SW480 (cell line): ENCODE data around the gene ATR.
"Not testable (repeated sequence)": the region's sequence is repeated elsewhere in the genome, so short reads cannot be mapped to it uniquely, and the experiment has no call there.

Experiments
- DNase-seq: peaks from one replicate; pipeline ENCODE4 v3.0.0-alpha.2; 2016; ENCODE audit warnings: low spot score

The ATR gene

GRCh38 chr3:142578329-142579223 lies at the start of gene ATR:
ATR (minus strand) TSS chr3:142578733; CDS start chr3:142578704, 29 bp downstream.
- peak; percentile 97 for DNase-seq

- no peak for DNase-seq
These were observed 48.4 kb upstream of the ATR start for GRCh38 chr3:142626971-142627370.

- DNase-seq: no peak
These were observed 46.6 kb upstream of the ATR start for GRCh38 chr3:142625153-142625440.

GRCh38 chr3:142624341-142625152 lies 46.0 kb upstream of the ATR start:
- DNase-seq: no peak

- DNase-seq: no peak
These were observed 44.7 kb upstream of the ATR start for GRCh38 chr3:142623194-142623593.

- DNase-seq: no peak
These were observed 43.9 kb upstream of the ATR start for GRCh38 chr3:142622405-142622804.

GRCh38 chr3:142618917-142619461 lies 40.5 kb upstream of the ATR start:
- peak; percentile 76 for DNase-seq

GRCh38 chr3:142615171-142615570 lies 36.6 kb upstream of the ATR start:
- no peak for DNase-seq

- DNase-seq: no peak
These were observed 35.6 kb upstream of the ATR start for GRCh38 chr3:142614059-142614626.

- no peak for DNase-seq
These were observed 35.0 kb upstream of the ATR start for GRCh38 chr3:142613491-142613890.

- no peak for DNase-seq
These were observed 32.7 kb upstream of the ATR start for GRCh38 chr3:142611206-142611605.

GRCh38 chr3:142609136-142609535 lies 30.6 kb upstream of the ATR start:
- DNase-seq: no peak

- DNase-seq: no peak
These were observed 30.1 kb upstream of the ATR start for GRCh38 chr3:142608631-142609030.

GRCh38 chr3:142604940-142605339 lies 26.4 kb upstream of the ATR start:
- DNase-seq: no peak

GRCh38 chr3:142603386-142603705 lies 24.8 kb upstream of the ATR start:
- DNase-seq: not testable (repeated sequence)

- DNase-seq: no peak
These were observed 24.3 kb upstream of the ATR start for GRCh38 chr3:142602619-142603385.

GRCh38 chr3:142601713-142602112 lies 23.2 kb upstream of the ATR start:
- no peak for DNase-seq

- peak; percentile 13 for DNase-seq
These were observed 19.4 kb upstream of the ATR start for GRCh38 chr3:142597906-142598305.

GRCh38 chr3:142596726-142597088 lies 18.2 kb upstream of the ATR start:
- DNase-seq: peak; percentile 55

- peak; percentile 95 for DNase-seq
These were observed 17.6 kb upstream of the ATR start, which contains the start of gene PLS1 for GRCh38 chr3:142595951-142596725. PLS1 (plus strand) TSS chr3:142596393; CDS start chr3:142664238, 67,845 bp downstream.

GRCh38 chr3:142595581-142595950 lies 17.0 kb upstream of the ATR start:
- DNase-seq: peak; percentile 89
